Tibial nerve (tissue), 4 donors: Measurements from ENCODE around the gene RPP14. TPM values are rescaled to one million over a fixed set of nuclear protein-coding genes. Genes with fewer than 3 reads are reported as not detected.

Experiments used
- DNase-seq, 2 donors: peaks; one replicate each; pipeline ENCODE4 v3.0.0-alpha.2; 2019; ENCODE audit warnings: low spot score in 2 of 2
- H3K27ac ChIP-seq, 4 donors: fragments of 200-600 bp; sonication (generic) in 3 of 4; one replicate each; pipeline ENCODE4 v1.5.1; 2017 to 2019; ENCODE audit warnings: mild to moderate bottlenecking in 1 of 4
- H3K27me3 ChIP-seq, 2 donors: fragments of 200-600 bp; sonication (generic) in 1 of 2; one replicate each; pipeline versions ENCODE4 v1.5.1 to v1.6.0; 2017 to 2019
- H3K36me3 ChIP-seq, 3 donors: fragments of 200-600 bp; sonication (generic); one replicate each; pipeline ENCODE4 v1.5.1; 2018 to 2019
- H3K4me1 ChIP-seq, 4 donors: fragments of 200-600 bp; sonication (generic) in 3 of 4; one replicate each; pipeline ENCODE4 v1.5.1; 2017 to 2019
- H3K4me3 ChIP-seq, 4 donors: fragments of 200-600 bp; sonication (generic) in 3 of 4; one replicate each; pipeline ENCODE4 v1.5.1; 2017 to 2019; ENCODE audit warnings: mild to moderate bottlenecking in 1 of 4, moderate library complexity in 1 of 4
- H3K9me3 ChIP-seq, 4 donors: fragments of 200-600 bp; sonication (generic) in 3 of 4; one replicate each; pipeline ENCODE4 v1.5.1; 2017 to 2019
- EP300 ChIP-seq, 2 donors: sonication (generic); formaldehyde crosslinking; IDR thresholded peaks; one replicate each; pipeline ENCODE4 v1.6.1; 2017; ENCODE audit warnings: antibody characterized with exemption in 2 of 2, mild to moderate bottlenecking in 1 of 2
- POLR2A ChIP-seq, 2 donors: fragments of 450-650 bp; IDR thresholded peaks; one replicate each; pipeline ENCODE4 v1.6.1; 2017; ENCODE audit warnings: antibody characterized with exemption in 2 of 2, mild to moderate bottlenecking in 2 of 2, moderate library complexity in 2 of 2
- WGBS, 2 donors: methylation state at CpG; one replicate each; pipeline ENCODE4 v1.1.5; 2018; 5-methylcytosine and 5-hydroxymethylcytosine counted together
- total RNA-seq, 4 donors: library from RNA; depleted of rRNA; stranded (reverse); fragments of >200 nt; gene quantifications; one replicate each; pipeline ENCODE4 v1.1.0, GENCODE V29; 2016
- TF ChIP-seq, protein P1 (sequence below), 5 experiments: fragments of 200-600 bp in 3 of 5; fragments of 450-650 bp in 2 of 5; sonication (generic) in 3 of 5; IDR thresholded peaks; one replicate each; pipeline ENCODE4 v1.5.1; 2016 to 2019; ENCODE audit warnings: antibody characterized with exemption in 5 of 5, mild to moderate bottlenecking in 3 of 5, moderate library complexity in 2 of 5

Gene RPP14
- total RNA-seq, 4 donors from 2014 or later: 5.7 to 14.0 (median 8.6) TPM

DNA sequence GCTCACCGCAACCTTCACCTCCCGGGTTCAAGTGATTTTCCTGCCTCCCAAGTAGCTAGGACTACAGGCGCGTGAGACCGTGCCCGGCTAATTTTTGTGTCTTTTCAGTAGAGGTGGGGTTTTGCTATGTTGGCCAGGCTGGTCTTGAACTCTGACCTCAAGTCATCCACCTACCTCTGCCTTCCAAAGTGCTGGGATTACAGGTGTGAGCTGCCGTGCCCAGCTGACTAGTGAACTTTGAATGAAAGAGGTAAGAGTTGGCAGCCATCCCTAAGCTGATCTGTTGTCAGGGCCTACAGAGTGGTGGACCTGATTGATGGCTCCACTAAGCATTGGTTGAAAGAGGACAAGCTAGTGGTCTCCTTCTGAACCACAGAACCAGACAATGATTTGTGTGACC, 41.9 kb downstream of the RPP14 start:
- TF ChIP-seq EP300 (IDR thresholded peaks at IDR 0.05): no peak
- 95 to 98% methylated on average over 7 of the region's 7 CpGs for WGBS, 2 donors
- no peaks in the 10 kb centered on the region for H3K27me3 ChIP-seq
- H3K27ac ChIP-seq: no peak overlapping the region
- peaks cover 0 to 25% (median 9%) of the 10 kb centered on the region in 4 donors for H3K4me1 ChIP-seq
- no peaks in the 10 kb centered on the region for H3K9me3 ChIP-seq
- H3K4me3 ChIP-seq: no peak overlapping the region
- no peak for DNase-seq
- peaks cover 0 to 9% (median 0%) of the 10 kb centered on the region in 3 donors for H3K36me3 ChIP-seq

DNA sequence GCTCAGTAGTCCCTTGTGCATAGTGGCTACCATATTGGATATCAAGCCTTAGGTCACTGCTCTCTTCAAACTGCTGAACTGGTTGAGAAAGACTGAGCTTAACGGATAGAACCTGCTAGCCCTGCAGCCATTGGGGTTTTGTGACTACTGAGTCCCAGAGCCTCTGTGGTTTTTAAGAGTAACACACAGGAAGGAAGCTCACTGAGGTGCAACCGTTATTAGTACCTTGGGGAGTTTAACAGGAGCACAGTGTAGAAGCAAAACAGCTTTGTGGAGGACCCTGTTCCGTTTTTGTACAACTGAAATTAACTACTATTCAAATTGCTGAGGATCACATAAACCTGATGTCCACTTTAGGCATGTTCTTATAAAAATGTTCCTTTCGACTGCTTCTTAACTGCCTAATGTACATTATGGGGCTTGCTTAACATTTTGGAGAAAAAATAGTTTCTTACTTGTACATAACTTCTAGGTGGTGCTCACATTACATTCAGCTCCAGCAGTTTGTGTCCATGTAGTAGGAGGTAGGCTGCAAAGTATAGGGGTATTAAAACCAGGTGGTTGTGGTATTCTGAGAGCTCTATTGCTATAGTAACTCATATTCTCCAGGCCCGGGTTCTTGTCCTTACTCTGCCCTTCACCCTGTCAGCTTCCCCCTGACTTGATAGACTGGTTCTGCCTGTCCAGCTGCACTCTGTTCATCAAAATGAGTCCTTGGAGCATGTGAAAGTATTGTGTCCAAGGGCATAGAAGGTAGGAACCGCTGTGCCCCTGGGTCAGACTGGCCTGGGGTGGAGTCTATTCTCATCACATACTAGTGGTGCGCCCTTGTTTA, 44.0 kb downstream of the RPP14 start:
- no peaks in the 10 kb centered on the region for H3K36me3 ChIP-seq
- no peak overlapping the region for H3K4me3 ChIP-seq
- peak overlapping the region in 1 of 4 donors; percentile 42 for H3K27ac ChIP-seq
- TF ChIP-seq POLR2A (IDR thresholded peaks at IDR 0.05) (no peak), EP300 (IDR thresholded peaks at IDR 0.05) (no peak)
- no peaks in the 10 kb centered on the region for H3K27me3 ChIP-seq
- DNase-seq: no peak
- peaks cover 0 to 19% (median 7%) of the 10 kb centered on the region in 4 donors for H3K4me1 ChIP-seq
- H3K9me3 ChIP-seq: no peaks in the 10 kb centered on the region
- 82 to 87% methylated on average over 7 of the region's 7 CpGs for WGBS, 2 donors

DNA sequence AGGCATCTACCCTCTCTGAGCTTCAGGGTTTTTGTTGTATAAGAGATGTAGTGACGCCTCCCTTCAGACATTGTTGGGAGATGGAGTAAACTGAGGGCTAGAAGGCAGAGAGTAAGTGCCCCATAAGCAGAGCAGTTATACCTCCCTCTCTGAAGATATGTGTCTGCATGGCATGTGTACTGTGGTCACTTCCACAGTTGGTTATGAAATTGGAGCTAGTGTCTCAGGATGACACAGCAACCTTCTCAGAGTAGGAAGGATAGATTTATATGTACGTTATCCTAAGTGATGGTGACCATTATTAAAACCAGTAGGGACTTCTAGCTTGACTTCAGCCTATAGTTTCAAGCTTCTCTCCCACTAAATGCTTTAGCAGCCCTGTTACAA, 44.6 kb downstream of the RPP14 start:
- DNase-seq: no peak
- TF ChIP-seq, protein P1, sequence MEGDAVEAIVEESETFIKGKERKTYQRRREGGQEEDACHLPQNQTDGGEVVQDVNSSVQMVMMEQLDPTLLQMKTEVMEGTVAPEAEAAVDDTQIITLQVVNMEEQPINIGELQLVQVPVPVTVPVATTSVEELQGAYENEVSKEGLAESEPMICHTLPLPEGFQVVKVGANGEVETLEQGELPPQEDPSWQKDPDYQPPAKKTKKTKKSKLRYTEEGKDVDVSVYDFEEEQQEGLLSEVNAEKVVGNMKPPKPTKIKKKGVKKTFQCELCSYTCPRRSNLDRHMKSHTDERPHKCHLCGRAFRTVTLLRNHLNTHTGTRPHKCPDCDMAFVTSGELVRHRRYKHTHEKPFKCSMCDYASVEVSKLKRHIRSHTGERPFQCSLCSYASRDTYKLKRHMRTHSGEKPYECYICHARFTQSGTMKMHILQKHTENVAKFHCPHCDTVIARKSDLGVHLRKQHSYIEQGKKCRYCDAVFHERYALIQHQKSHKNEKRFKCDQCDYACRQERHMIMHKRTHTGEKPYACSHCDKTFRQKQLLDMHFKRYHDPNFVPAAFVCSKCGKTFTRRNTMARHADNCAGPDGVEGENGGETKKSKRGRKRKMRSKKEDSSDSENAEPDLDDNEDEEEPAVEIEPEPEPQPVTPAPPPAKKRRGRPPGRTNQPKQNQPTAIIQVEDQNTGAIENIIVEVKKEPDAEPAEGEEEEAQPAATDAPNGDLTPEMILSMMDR (IDR thresholded peaks at IDR 0.05): no peak
- TF ChIP-seq EP300 (IDR thresholded peaks at IDR 0.05): no peak
- TF ChIP-seq POLR2A (IDR thresholded peaks at IDR 0.05): no peak
- Histone ChIP-seq H3K4me1 (peaks cover 0 to 23% (median 6%) of the 10 kb centered on the region in 4 donors), H3K9me3 (no peaks in the 10 kb centered on the region), H3K27ac (peak overlapping the region in 1 of 4 donors; percentile 42), H3K27me3 (no peaks in the 10 kb centered on the region), H3K36me3 (no peaks in the 10 kb centered on the region), H3K4me3 (no peak overlapping the region)
- 85% methylated on average over 2 of the region's 2 CpGs for WGBS, 2 donors

DNA sequence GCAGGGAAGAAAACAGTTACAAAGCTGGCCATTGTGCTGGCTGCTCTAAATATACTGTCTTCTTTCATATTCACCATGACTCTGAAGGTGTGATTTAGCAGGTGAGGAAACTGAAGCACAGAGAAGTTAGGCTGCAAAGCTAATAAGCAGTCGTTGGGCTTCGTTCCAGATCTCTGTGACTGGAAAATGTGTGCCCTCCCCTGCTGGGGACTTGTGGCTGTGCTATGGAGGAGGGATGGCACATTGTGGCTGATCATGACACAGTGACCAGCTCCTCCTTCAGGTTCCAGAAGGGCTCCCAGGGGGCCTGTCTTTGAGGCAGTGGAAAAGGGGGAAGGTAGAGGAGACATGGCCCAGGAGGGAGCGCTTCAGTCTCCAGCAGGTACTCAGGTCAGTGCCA, 45.9 kb downstream of the RPP14 start:
- peaks cover 0 to 30% (median 9%) of the 10 kb centered on the region in 4 donors for H3K4me1 ChIP-seq
- no peak overlapping the region for H3K4me3 ChIP-seq
- TF ChIP-seq EP300 (IDR thresholded peaks at IDR 0.05) (no peak), POLR2A (IDR thresholded peaks at IDR 0.05) (no peak)
- TF ChIP-seq, protein P1 (IDR thresholded peaks at IDR 0.05): no peak
- H3K9me3 ChIP-seq: no peaks in the 10 kb centered on the region
- WGBS, 2 donors: 69 to 87% methylated on average over 3 of the region's 3 CpGs
- H3K27ac ChIP-seq: no peak overlapping the region
- no peak for DNase-seq
- H3K27me3 ChIP-seq: no peaks in the 10 kb centered on the region
- no peaks in the 10 kb centered on the region for H3K36me3 ChIP-seq

GRCh38 chr3:58352626-58353025, 46.6 kb downstream of the RPP14 start:
- Histone ChIP-seq H3K27me3 (no peaks in the 10 kb centered on the region), H3K27ac (no peak overlapping the region), H3K4me3 (no peak overlapping the region), H3K36me3 (no peaks in the 10 kb centered on the region), H3K4me1 (peaks cover 0 to 30% (median 9%) of the 10 kb centered on the region in 4 donors), H3K9me3 (no peaks in the 10 kb centered on the region)
- TF ChIP-seq POLR2A (IDR thresholded peaks at IDR 0.05) (no peak), EP300 (IDR thresholded peaks at IDR 0.05) (no peak)
- TF ChIP-seq, protein P1 (IDR thresholded peaks at IDR 0.05): no peak
- DNase-seq: no peak
- 70 to 74% methylated on average over 6 of the region's 6 CpGs for WGBS, 2 donors
